ENCODE measurements around the gene PLCG1.

GRCh38 chr20:41213150-41213820 is 75.9 kb downstream of the PLCG1 start:
- TF ChIP-seq, protein P1, sequence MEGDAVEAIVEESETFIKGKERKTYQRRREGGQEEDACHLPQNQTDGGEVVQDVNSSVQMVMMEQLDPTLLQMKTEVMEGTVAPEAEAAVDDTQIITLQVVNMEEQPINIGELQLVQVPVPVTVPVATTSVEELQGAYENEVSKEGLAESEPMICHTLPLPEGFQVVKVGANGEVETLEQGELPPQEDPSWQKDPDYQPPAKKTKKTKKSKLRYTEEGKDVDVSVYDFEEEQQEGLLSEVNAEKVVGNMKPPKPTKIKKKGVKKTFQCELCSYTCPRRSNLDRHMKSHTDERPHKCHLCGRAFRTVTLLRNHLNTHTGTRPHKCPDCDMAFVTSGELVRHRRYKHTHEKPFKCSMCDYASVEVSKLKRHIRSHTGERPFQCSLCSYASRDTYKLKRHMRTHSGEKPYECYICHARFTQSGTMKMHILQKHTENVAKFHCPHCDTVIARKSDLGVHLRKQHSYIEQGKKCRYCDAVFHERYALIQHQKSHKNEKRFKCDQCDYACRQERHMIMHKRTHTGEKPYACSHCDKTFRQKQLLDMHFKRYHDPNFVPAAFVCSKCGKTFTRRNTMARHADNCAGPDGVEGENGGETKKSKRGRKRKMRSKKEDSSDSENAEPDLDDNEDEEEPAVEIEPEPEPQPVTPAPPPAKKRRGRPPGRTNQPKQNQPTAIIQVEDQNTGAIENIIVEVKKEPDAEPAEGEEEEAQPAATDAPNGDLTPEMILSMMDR (conservative IDR thresholded peaks at IDR 0.05): no peak
- TF ChIP-seq EZH2 (IDR thresholded peaks at IDR 0.05; ENCODE audit: low read depth): no peak
